Glomerular visceral epithelial cell (primary cell): ENCODE results near the gene USP17L25.
"Not testable (repeated sequence)": the region's sequence is repeated elsewhere in the genome, so short reads cannot be mapped to it uniquely, and the experiment has no call there.

Experiments
- DNase-seq: peaks from one replicate; pipeline ENCODE4 v3.0.0-alpha.2; 2016; ENCODE audit errors: extremely low spot score

The USP17L25 gene

GRCh38 chr4:9329611-9330010 is at the start of gene USP17L25:
TSS of gene USP17L25 (plus strand) at chr4:9329911. CDS start at chr4:9329911, 0 bp downstream.
- DNase-seq: not testable (repeated sequence)

- DNase-seq: not testable (repeated sequence)
Observed at GRCh38 chr4:9324191-9324590, 5.5 kb upstream of the USP17L25 start.

GRCh38 chr4:9324865-9325264 is 4.8 kb upstream of the USP17L25 start, which contains the start of gene USP17L24:
TSS of gene USP17L24 (plus strand) at chr4:9325165. CDS start at chr4:9325165, 0 bp downstream.
- DNase-seq: not testable (repeated sequence)

GRCh38 chr4:9334358-9334757 is 4.6 kb downstream of the USP17L25 start, which contains the start of gene USP17L26:
TSS of gene USP17L26 (plus strand) at chr4:9334658. CDS start at chr4:9334658, 0 bp downstream.
- not testable (repeated sequence) for DNase-seq

GRCh38 chr4:9339103-9339502 is 9.4 kb downstream of the USP17L25 start, which contains the start of gene USP17L5:
TSS of gene USP17L5 (plus strand) at chr4:9339403. CDS start at chr4:9339403, 0 bp downstream.
- DNase-seq: not testable (repeated sequence)

- not testable (repeated sequence) for DNase-seq
Observed at GRCh38 chr4:9343848-9344247, 14.1 kb downstream of the USP17L25 start, which contains the start of gene USP17L27. TSS of gene USP17L27 (plus strand) at chr4:9344148. CDS start at chr4:9344148, 0 bp downstream.

- DNase-seq: not testable (repeated sequence)
Observed at GRCh38 chr4:9348593-9348992, 18.9 kb downstream of the USP17L25 start, which contains the start of gene USP17L28. TSS of gene USP17L28 (plus strand) at chr4:9348893. CDS start at chr4:9348893, 0 bp downstream.

- DNase-seq: not testable (repeated sequence)
Observed at GRCh38 chr4:9350866-9351265, 21.2 kb downstream of the USP17L25 start.

- not testable (repeated sequence) for DNase-seq
Observed at GRCh38 chr4:9353338-9353737, 23.6 kb downstream of the USP17L25 start, which contains the start of gene USP17L29. TSS of gene USP17L29 (plus strand) at chr4:9353638. CDS start at chr4:9353638, 0 bp downstream.

- not testable (repeated sequence) for DNase-seq
Observed at GRCh38 chr4:9362829-9363228, 33.1 kb downstream of the USP17L25 start, which contains the start of gene USP17L30. TSS of gene USP17L30 (plus strand) at chr4:9363129. CDS start at chr4:9363129, 0 bp downstream.

- not testable (repeated sequence) for DNase-seq
Observed at GRCh38 chr4:9379881-9380280, 50.2 kb downstream of the USP17L25 start.
